Activated CD8-positive, alpha-beta memory T cell treated with anti-CD3 and anti-CD28 coated beads, Interleukin-2, amount 10 ng/mL, durations not matched to agents 7 days and 5 days (primary cell): ENCODE data around the gene VWA5B1. TPM values are rescaled to one million over a fixed set of nuclear protein-coding genes. Genes with fewer than 3 reads are reported as not detected.

Experiments used
- ATAC-seq: fragments of 150-1000 bp; cut with Tn5 transposase; one replicate; pipeline ENCODE4 v1.10.0; 2021; ENCODE audit warnings: moderate library complexity
- CTCF ChIA-PET: fragments of 350-600 bp; sonication (Branson Sonifier 250); formaldehyde crosslinking; loops from one replicate; lab custom pipeline; 2021; ENCODE audit warnings: antibody characterized with exemption; lab: Charles Lee
- DNase-seq: peaks from one replicate; pipeline ENCODE4 v3.0.0-alpha.2; 2020
- H3K27ac Mint-ChIP-seq: one replicate; pipeline ENCODE4 v1.8.0; 2021; ENCODE audit warnings: mild to moderate bottlenecking, mixed read lengths
- H3K27me3 Mint-ChIP-seq: one replicate; pipeline ENCODE4 v1.8.0; 2021; ENCODE audit warnings: mixed read lengths
- H3K36me3 Mint-ChIP-seq: one replicate; pipeline ENCODE4 v1.8.0; 2021; ENCODE audit warnings: mild to moderate bottlenecking, mixed read lengths
- H3K4me1 Mint-ChIP-seq: one replicate; pipeline ENCODE4 v1.8.0; 2021; ENCODE audit warnings: mixed read lengths
- H3K4me3 Mint-ChIP-seq: one replicate; pipeline ENCODE4 v1.8.0; 2021; ENCODE audit warnings: mild to moderate bottlenecking, moderate library complexity, mixed read lengths
- H3K9me3 Mint-ChIP-seq: one replicate; pipeline ENCODE4 v1.8.0; 2022; ENCODE audit warnings: low read depth, mixed read lengths
- total RNA-seq, 2 experiments: library from RNA; stranded (reverse); gene quantifications; one replicate each; pipeline ENCODE4 v1.2.3, GENCODE V29; 2021

VWA5B1 gene
- not detected for total RNA-seq

- ATAC-seq (no peak), DNase-seq (no peak)
- no peaks in the 10 kb centered on the region for H3K9me3 Mint-ChIP-seq
- H3K4me3 Mint-ChIP-seq: no peak within 1 kb of the TSS
- H3K27me3 Mint-ChIP-seq: peaks cover 55% of the 10 kb centered on the region
- H3K4me1 Mint-ChIP-seq: peaks cover 9% of the 10 kb centered on the region
- no peak within 1 kb of the TSS for H3K27ac Mint-ChIP-seq
- CTCF ChIA-PET: no interaction called here
- no peaks in the 10 kb centered on the region for H3K36me3 Mint-ChIP-seq
These were observed at the start of gene VWA5B1 for GRCh38 chr1:20290624-20291597. VWA5B1 (plus strand) TSS chr1:20290875; CDS start chr1:20310602, 19,727 bp downstream.

GRCh38 chr1:20242890-20243479, 47.7 kb upstream of the VWA5B1 start:
- Mint-ChIP-seq H3K27ac (no peak overlapping the region), H3K36me3 (no peaks in the 10 kb centered on the region), H3K27me3 (peaks cover 25% of the 10 kb centered on the region), H3K4me1 (no peaks in the 10 kb centered on the region), H3K9me3 (no peaks in the 10 kb centered on the region), H3K4me3 (no peak overlapping the region)
- CTCF ChIA-PET: no interaction called here
- ATAC-seq (no peak), DNase-seq (no peak)

GRCh38 chr1:20248971-20249612, 41.6 kb upstream of the VWA5B1 start:
- CTCF ChIA-PET: interaction anchor here (1.9 kb wide), 1 partner anchor 37 kb away, joined by 13 read pairs; no protein-coding TSS in a partner anchor
- Mint-ChIP-seq H3K9me3 (no peaks in the 10 kb centered on the region), H3K27me3 (peaks cover 3% of the 10 kb centered on the region)

GRCh38 chr1:20250340-20250989, 40.2 kb upstream of the VWA5B1 start:
- H3K27ac Mint-ChIP-seq: peak overlapping the region; percentile 12
- peak; percentile 77 for DNase-seq
- H3K4me1 Mint-ChIP-seq: peaks cover 24% of the 10 kb centered on the region
- ATAC-seq: peak; percentile 90
- no peak overlapping the region for H3K4me3 Mint-ChIP-seq
- CTCF ChIA-PET: interaction anchor here (1.9 kb wide), 1 partner anchor 38 kb away, joined by 13 read pairs; no protein-coding TSS in a partner anchor
- no peaks in the 10 kb centered on the region for H3K36me3 Mint-ChIP-seq
- H3K27me3 Mint-ChIP-seq: peaks cover 6% of the 10 kb centered on the region
- H3K9me3 Mint-ChIP-seq: no peaks in the 10 kb centered on the region

More at GRCh38 chr1:20248971-20249612, 41.6 kb upstream of the VWA5B1 start:
- ATAC-seq (peak; percentile 77), DNase-seq (peak; percentile 54)
- H3K27ac Mint-ChIP-seq: peak overlapping the region; percentile 85
- H3K4me3 Mint-ChIP-seq: peak overlapping the region; percentile 18
- peaks cover 24% of the 10 kb centered on the region for H3K4me1 Mint-ChIP-seq
- no peaks in the 10 kb centered on the region for H3K36me3 Mint-ChIP-seq

GRCh38 chr1:20252587-20252986, 38.1 kb upstream of the VWA5B1 start:
- H3K4me3 Mint-ChIP-seq: no peak overlapping the region
- peaks cover 13% of the 10 kb centered on the region for H3K27me3 Mint-ChIP-seq
- ATAC-seq: no peak
- no peaks in the 10 kb centered on the region for H3K36me3 Mint-ChIP-seq
- CTCF ChIA-PET: interaction anchor here (1.5 kb wide), 1 partner anchor 241 kb away, joined by 3 read pairs; no protein-coding TSS in a partner anchor
- peaks cover 24% of the 10 kb centered on the region for H3K4me1 Mint-ChIP-seq
- H3K9me3 Mint-ChIP-seq: no peaks in the 10 kb centered on the region
- DNase-seq: no peak
- H3K27ac Mint-ChIP-seq: no peak overlapping the region

DNA sequence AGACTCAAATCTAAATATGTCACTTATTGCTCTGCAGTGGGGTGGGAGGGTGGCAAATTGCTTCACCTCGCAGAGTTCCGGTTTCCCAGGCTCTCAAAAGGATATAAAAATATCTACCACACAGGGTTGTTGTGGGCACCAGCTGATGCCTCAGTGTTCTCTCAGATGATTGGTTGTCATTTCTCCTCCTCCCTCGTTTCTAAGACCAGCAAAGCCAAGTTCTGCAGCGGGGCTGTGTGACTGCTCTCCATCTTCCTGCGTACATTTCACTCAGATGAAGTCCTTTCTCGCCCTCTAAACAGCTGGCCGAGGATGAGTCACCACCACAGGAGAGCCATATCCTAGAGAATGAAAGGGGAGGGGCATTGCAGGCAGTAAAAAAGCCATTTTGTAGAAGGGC, 35.0 kb upstream of the VWA5B1 start:
- Mint-ChIP-seq H3K9me3 (no peaks in the 10 kb centered on the region), H3K27ac (no peak overlapping the region), H3K4me3 (no peak overlapping the region), H3K4me1 (peaks cover 4% of the 10 kb centered on the region), H3K27me3 (peaks cover 25% of the 10 kb centered on the region), H3K36me3 (no peaks in the 10 kb centered on the region)
- CTCF ChIA-PET: interaction anchor here (1.3 kb wide), 1 partner anchor 43 kb away, joined by 6 read pairs; no protein-coding TSS in a partner anchor
- ATAC-seq (peak; percentile 16), DNase-seq (no peak)

DNA sequence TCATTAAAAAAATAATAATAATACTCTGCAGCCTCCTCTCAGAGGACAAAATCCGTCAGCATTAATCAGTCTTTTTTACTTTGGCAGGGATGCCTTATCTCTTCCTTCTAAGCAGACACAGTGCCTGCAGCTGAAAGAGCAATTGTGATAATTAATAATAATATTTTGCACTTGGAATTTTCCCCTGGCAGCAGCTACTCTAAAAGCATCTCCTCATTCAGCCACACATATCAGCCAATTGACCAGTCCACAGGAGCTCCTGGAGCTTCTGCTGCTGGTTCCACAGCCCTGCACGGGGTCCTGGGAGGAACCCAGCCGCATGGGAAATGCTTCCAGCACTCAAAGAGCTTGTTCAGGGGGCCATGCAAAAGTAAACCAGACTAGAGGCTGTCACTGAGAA, 31.0 kb upstream of the VWA5B1 start:
- no peaks in the 10 kb centered on the region for H3K36me3 Mint-ChIP-seq

GRCh38 chr1:20261095-20261494, 29.6 kb upstream of the VWA5B1 start:
- H3K9me3 Mint-ChIP-seq: no peaks in the 10 kb centered on the region
- H3K36me3 Mint-ChIP-seq: no peaks in the 10 kb centered on the region
- ATAC-seq (no peak), DNase-seq (no peak)
- no peak overlapping the region for H3K4me3 Mint-ChIP-seq
- H3K4me1 Mint-ChIP-seq: no peaks in the 10 kb centered on the region
- no peak overlapping the region for H3K27ac Mint-ChIP-seq
- peaks cover 34% of the 10 kb centered on the region for H3K27me3 Mint-ChIP-seq
- CTCF ChIA-PET: interaction anchor here (1.7 kb wide), 1 partner anchor 101 kb away, joined by 4 read pairs; no protein-coding TSS in a partner anchor

More for the DNA sequence above, 31.0 kb upstream of the VWA5B1 start:
- DNase-seq (no peak), ATAC-seq (no peak)
- Mint-ChIP-seq H3K27me3 (peaks cover 33% of the 10 kb centered on the region), H3K4me1 (no peaks in the 10 kb centered on the region), H3K27ac (no peak overlapping the region), H3K9me3 (no peaks in the 10 kb centered on the region), H3K4me3 (no peak overlapping the region)
- CTCF ChIA-PET: interaction anchor here (1.1 kb wide), 1 partner anchor 178 kb away, joined by 3 read pairs; no protein-coding TSS in a partner anchor

GRCh38 chr1:20262810-20263534, 27.7 kb upstream of the VWA5B1 start:
- Mint-ChIP-seq H3K4me3 (no peak overlapping the region), H3K36me3 (no peaks in the 10 kb centered on the region)
- no peak for ATAC-seq

DNA sequence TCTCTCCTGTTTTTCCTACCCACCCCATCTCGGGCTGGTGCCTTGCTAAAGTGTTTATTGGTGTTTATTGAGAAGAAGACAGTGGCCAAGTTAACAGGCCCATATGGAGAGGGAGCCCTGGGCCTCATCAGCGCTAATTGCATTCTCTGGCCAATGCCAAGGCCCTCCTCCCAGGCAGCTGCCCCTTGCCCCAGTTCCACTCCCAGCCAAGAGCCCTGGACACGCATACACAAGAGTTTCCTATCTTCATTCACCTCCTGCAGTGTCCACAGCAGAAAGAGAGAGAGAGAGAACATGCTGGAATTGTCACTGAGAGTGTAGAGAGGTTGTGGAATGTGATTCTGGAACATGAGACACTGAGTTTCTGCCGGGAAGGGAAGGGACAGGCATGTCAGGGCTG, 25.4 kb upstream of the VWA5B1 start:
- H3K4me1 Mint-ChIP-seq: no peaks in the 10 kb centered on the region
- H3K36me3 Mint-ChIP-seq: no peaks in the 10 kb centered on the region
- no peak overlapping the region for H3K4me3 Mint-ChIP-seq
- H3K27me3 Mint-ChIP-seq: peaks cover 26% of the 10 kb centered on the region
- CTCF ChIA-PET: no interaction called here
- no peak overlapping the region for H3K27ac Mint-ChIP-seq
- DNase-seq (no peak), ATAC-seq (no peak)
- no peaks in the 10 kb centered on the region for H3K9me3 Mint-ChIP-seq

More at GRCh38 chr1:20262810-20263534, 27.7 kb upstream of the VWA5B1 start:
- no peaks in the 10 kb centered on the region for H3K9me3 Mint-ChIP-seq
- no peak for DNase-seq
- H3K27me3 Mint-ChIP-seq: peaks cover 24% of the 10 kb centered on the region
- H3K27ac Mint-ChIP-seq: no peak overlapping the region
- H3K4me1 Mint-ChIP-seq: no peaks in the 10 kb centered on the region
- CTCF ChIA-PET: no interaction called here

DNA sequence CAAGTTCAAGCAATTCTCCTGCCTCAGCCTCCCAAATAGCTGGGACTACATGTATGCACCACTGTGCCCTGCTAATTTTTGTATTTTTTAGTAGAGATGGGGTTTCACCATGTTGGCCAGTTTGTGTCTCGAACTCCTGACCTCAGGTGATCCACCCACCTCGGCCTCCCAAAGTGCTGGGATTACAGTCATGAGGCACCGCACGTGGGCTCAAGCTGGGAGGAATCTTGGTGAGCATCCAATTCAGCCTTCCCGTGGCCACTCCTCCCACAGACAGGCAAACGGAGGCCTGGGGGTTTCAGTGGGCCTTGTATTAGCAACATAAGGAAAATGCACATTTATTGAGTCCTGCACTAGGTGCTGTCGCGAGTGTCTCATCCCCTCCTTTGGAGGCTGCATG, 24.5 kb upstream of the VWA5B1 start:
- no peaks in the 10 kb centered on the region for H3K4me1 Mint-ChIP-seq
- DNase-seq (no peak), ATAC-seq (no peak)
- H3K27ac Mint-ChIP-seq: no peak overlapping the region
- CTCF ChIA-PET: no interaction called here
- H3K27me3 Mint-ChIP-seq: peaks cover 27% of the 10 kb centered on the region
- no peaks in the 10 kb centered on the region for H3K9me3 Mint-ChIP-seq
- H3K36me3 Mint-ChIP-seq: no peaks in the 10 kb centered on the region
- no peak overlapping the region for H3K4me3 Mint-ChIP-seq

GRCh38 chr1:20266642-20267041, 24.0 kb upstream of the VWA5B1 start:
- ATAC-seq (no peak), DNase-seq (no peak)
- Mint-ChIP-seq H3K4me3 (no peak overlapping the region), H3K27ac (no peak overlapping the region), H3K9me3 (no peaks in the 10 kb centered on the region), H3K4me1 (no peaks in the 10 kb centered on the region), H3K27me3 (peaks cover 31% of the 10 kb centered on the region), H3K36me3 (no peaks in the 10 kb centered on the region)
- CTCF ChIA-PET: no interaction called here
